Pancreas (tissue), 10 donors: ENCODE measurements around the gene RASGRP3. TPM values are rescaled to one million over a fixed set of nuclear protein-coding genes. Genes with fewer than 3 reads are reported as not detected.

Experiments
- ATAC-seq, 4 donors: fragments of 200-7000 bp; cut with Tn5 transposase; one replicate each; pipeline versions ENCODE4 v1.8.0 to v1.9.1; 2020; ENCODE audit warnings: mild to moderate bottlenecking in 4 of 4, moderate library complexity in 4 of 4
- DNase-seq, 6 donors: peaks; one replicate each; pipeline ENCODE4 v3.0.0-alpha.2; 2020
- FAIRE-seq: peaks from 2 replicates; lab custom pipeline; 2012; peaks lifted over from hg19 to GRCh38; lab: Jason Lieb, UNC
- H3K27ac ChIP-seq, 4 donors: fragments of 200-600 bp; sonication (generic); 1 replicate in 3 of 4; 2 replicates in 1 of 4; pipeline versions ENCODE4 v1.5.0 to v1.8.0; 2020
- H3K27me3 ChIP-seq, 4 donors: fragments of 200-600 bp; one replicate each; pipeline ENCODE4 v1.8.0; 2021
- H3K36me3 ChIP-seq, 3 donors: fragments of 200-600 bp; sonication (generic) in 1 of 3; one replicate each; pipeline versions ENCODE4 v1.5.0 to v1.8.0; 2020 to 2021
- H3K4me1 ChIP-seq, 3 donors: fragments of 200-600 bp; one replicate each; pipeline ENCODE4 v1.8.0; 2021
- H3K4me3 ChIP-seq, 4 donors: fragments of 200-600 bp; sonication (generic) in 2 of 4; one replicate each; pipeline versions ENCODE4 v1.5.0 to v1.8.0; 2020 to 2021
- H3K9me3 ChIP-seq, 4 donors: fragments of 200-600 bp; one replicate each; pipeline ENCODE4 v1.8.0; 2021
- WGBS, 2 donors: extraction: QIAGEN DNeasy Blood & Tissue Kit; methylation state at CpG; one replicate each; pipeline ENCODE4 v1.1.7; 2013; 5-methylcytosine and 5-hydroxymethylcytosine counted together
- intact Hi-C, 3 donors: fragments of 100-400 bp; cut with DNase I; formaldehyde crosslinking; loops; one replicate each; pipeline versions ENCODE4 v1.11.1 to v1.14.2; 2022
- polyA plus RNA-seq, 2 donors: library from polyadenylated mRNA; stranded (reverse); fragments of 200-250 nt; gene quantifications; one replicate each; pipeline ENCODE4 v1.2.3, GENCODE V29; 2013
- total RNA-seq, 6 donors: library from RNA; stranded (reverse); fragmentation: NEBNext Ultra II Directional in 4 of 6; extraction: Animal tissue kit (Norgen Biotek cat#: 25700) in 4 of 6; gene quantifications; one replicate each; pipeline versions ENCODE4 v1.2.1 to v1.2.4, GENCODE V29; 2021 to 2023
- TF ChIP-seq, protein P1 (sequence below), 4 donors: fragments of 200-600 bp; sonication (generic) in 3 of 4; IDR thresholded peaks; one replicate each; pipeline versions ENCODE4 v1.5.0 to v1.8.0; 2021; ENCODE audit warnings: antibody characterized with exemption in 4 of 4
- donor health status: healthy with polysubstance abuse.
- donor health status: DM: no; HTN: no; CAD: no; lungs with moderate emphysema.
- donor health status: DM: no; HTN: no; CAD: no.
- donor health status: control.
- donor health status: control.
- donor health status: Bipolar disorder and iron deficiency.
- donor health status: DM: yes; HTN: yes; CAD: no.
- donor health status: DM: no; HTN: no; CAD: no.
- donor health status: DM: no; HTN: no; CAD: no.
- donor health status: DM: yes; HTN: yes; CAD: no.

RASGRP3 gene
- total RNA-seq (10 to 100 TPM in 2 of 6 donors, 1 to 10 TPM in 3, under 1 TPM in 1; 0.92 to 14.9 (median 3.0) TPM), polyA plus RNA-seq (1 to 10 TPM; 2.1 to 3.4 TPM)

- DNase-seq (peak; percentile 68 to 83 (median 75)), ATAC-seq (peak; percentile 76 to 85 (median 78)), FAIRE-seq (no peak)
- 0% methylated on average over 17 to 18 of the region's 18 CpGs for WGBS, 2 donors
- Histone ChIP-seq H3K27me3 (no peaks in the 10 kb centered on the region), H3K4me3 (peak within 1 kb of the TSS; percentile 23 to 51 (median 37)), H3K27ac (peak within 1 kb of the TSS; percentile 59 to 96 (median 86)), H3K9me3 (no peaks in the 10 kb centered on the region), H3K4me1 (peaks cover 0 to 17% (median 0%) of the 10 kb centered on the region in 3 donors), H3K36me3 (no peaks in the 10 kb centered on the region)
- TF ChIP-seq, protein P1, sequence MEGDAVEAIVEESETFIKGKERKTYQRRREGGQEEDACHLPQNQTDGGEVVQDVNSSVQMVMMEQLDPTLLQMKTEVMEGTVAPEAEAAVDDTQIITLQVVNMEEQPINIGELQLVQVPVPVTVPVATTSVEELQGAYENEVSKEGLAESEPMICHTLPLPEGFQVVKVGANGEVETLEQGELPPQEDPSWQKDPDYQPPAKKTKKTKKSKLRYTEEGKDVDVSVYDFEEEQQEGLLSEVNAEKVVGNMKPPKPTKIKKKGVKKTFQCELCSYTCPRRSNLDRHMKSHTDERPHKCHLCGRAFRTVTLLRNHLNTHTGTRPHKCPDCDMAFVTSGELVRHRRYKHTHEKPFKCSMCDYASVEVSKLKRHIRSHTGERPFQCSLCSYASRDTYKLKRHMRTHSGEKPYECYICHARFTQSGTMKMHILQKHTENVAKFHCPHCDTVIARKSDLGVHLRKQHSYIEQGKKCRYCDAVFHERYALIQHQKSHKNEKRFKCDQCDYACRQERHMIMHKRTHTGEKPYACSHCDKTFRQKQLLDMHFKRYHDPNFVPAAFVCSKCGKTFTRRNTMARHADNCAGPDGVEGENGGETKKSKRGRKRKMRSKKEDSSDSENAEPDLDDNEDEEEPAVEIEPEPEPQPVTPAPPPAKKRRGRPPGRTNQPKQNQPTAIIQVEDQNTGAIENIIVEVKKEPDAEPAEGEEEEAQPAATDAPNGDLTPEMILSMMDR (IDR thresholded peaks at IDR 0.05), result no peak
- intact Hi-C loops, result no loop called here
Observed at GRCh38 chr2:33476131-33476792, at the start of gene RASGRP3. Gene RASGRP3, plus strand, starts transcription at chr2:33476649. Its CDS starts 38,488 bp downstream, at chr2:33515137.

GRCh38 chr2:33426666-33427231, 49.7 kb upstream of the RASGRP3 start:
- ATAC-seq, result peak; percentile 34 to 75 (median 54)
- 60 to 65% methylated on average over 3 of the region's 3 CpGs for WGBS, 2 donors
- DNase-seq, result peak in 5 of 6 donors; percentile 27 to 62 (median 48)
- FAIRE-seq, result no peak
- TF ChIP-seq, protein P1 (IDR thresholded peaks at IDR 0.05), result no peak
- Histone ChIP-seq H3K27ac (no peak overlapping the region), H3K36me3 (no peaks in the 10 kb centered on the region), H3K4me3 (no peak overlapping the region), H3K9me3 (no peaks in the 10 kb centered on the region), H3K4me1 (no peaks in the 10 kb centered on the region), H3K27me3 (no peaks in the 10 kb centered on the region)
- intact Hi-C loops, result no loop called here

DNA sequence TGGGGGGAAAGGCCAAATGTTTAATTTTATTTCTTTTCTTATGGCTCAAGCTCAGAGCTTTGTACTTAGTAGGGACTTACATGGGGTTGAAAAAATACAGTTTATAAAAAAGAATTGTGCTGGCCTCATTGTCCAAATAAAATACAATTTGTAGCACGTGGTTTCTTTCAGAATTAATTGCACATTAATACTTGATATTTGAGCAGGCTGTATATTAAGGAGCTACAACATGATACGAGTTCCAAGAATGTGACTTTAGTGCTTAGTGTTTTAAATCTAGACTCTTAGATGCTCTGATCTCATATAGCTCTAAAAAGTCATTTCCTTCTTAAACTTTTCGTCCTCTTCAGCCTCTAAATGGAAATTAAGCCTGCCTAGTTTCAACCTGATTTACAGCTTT, 46.4 kb upstream of the RASGRP3 start:
- ATAC-seq (no peak), DNase-seq (no peak), FAIRE-seq (no peak)
- no peak overlapping the region for H3K27ac ChIP-seq
- no peaks in the 10 kb centered on the region for H3K9me3 ChIP-seq
- H3K36me3 ChIP-seq, result no peaks in the 10 kb centered on the region
- WGBS, 2 donors, result 50 to 62% methylated on average over 3 of the region's 3 CpGs
- H3K4me3 ChIP-seq, result no peak overlapping the region
- TF ChIP-seq, protein P1 (IDR thresholded peaks at IDR 0.05), result no peak
- intact Hi-C loops, result no loop called here
- no peaks in the 10 kb centered on the region for H3K4me1 ChIP-seq
- no peaks in the 10 kb centered on the region for H3K27me3 ChIP-seq

- no peaks in the 10 kb centered on the region for H3K27me3 ChIP-seq
- no peaks in the 10 kb centered on the region for H3K36me3 ChIP-seq
- DNase-seq (no peak), FAIRE-seq (no peak), ATAC-seq (no peak)
- H3K9me3 ChIP-seq, result no peaks in the 10 kb centered on the region
- H3K4me1 ChIP-seq, result no peaks in the 10 kb centered on the region
- H3K4me3 ChIP-seq, result no peak overlapping the region
- WGBS, 2 donors, result 63 to 67% methylated on average over 1 of the region's 1 CpG
- H3K27ac ChIP-seq, result no peak overlapping the region
- TF ChIP-seq, protein P1 (IDR thresholded peaks at IDR 0.05), result no peak
- intact Hi-C loops, result no loop called here
Observed at GRCh38 chr2:33430856-33431255, 45.6 kb upstream of the RASGRP3 start.

- ATAC-seq (no peak), DNase-seq (no peak), FAIRE-seq (no peak)
- H3K27ac ChIP-seq, result no peak overlapping the region
- TF ChIP-seq, protein P1 (IDR thresholded peaks at IDR 0.05), result no peak
- H3K4me3 ChIP-seq, result no peak overlapping the region
- no peaks in the 10 kb centered on the region for H3K9me3 ChIP-seq
- no peaks in the 10 kb centered on the region for H3K36me3 ChIP-seq
- WGBS, 2 donors, result 92 to 93% methylated on average over 2 of the region's 2 CpGs
- no peaks in the 10 kb centered on the region for H3K27me3 ChIP-seq
- no peaks in the 10 kb centered on the region for H3K4me1 ChIP-seq
- intact Hi-C loops, result no loop called here
Observed at GRCh38 chr2:33432871-33433270, 43.6 kb upstream of the RASGRP3 start.
